ENCODE data around the gene L3HYPDH.

GRCh38 chr14:59507752-59508103 lies 23.5 kb upstream of the L3HYPDH start:
- no peak for TF ChIP-seq CTCF (IDR thresholded peaks at IDR 0.05; ENCODE audit: extremely low read depth in 1 of 2, insufficient read depth in 1 of 2, low read depth in 1 of 2, low read length in 2 of 2)
- no peak for TF ChIP-seq EZH2 (IDR thresholded peaks at IDR 0.05; ENCODE audit: borderline replicate concordance, low read depth, low read length, severe bottlenecking)

All from endothelial cell of umbilical vein (primary cell).